RPMI7951 (cell line): ENCODE data around the gene CCDC78. TPM values are rescaled to one million over a fixed set of nuclear protein-coding genes. Genes with fewer than 3 reads are reported as not detected.

Experiments used
- DNase-seq: peaks from one replicate; pipeline ENCODE4 v3.0.0-alpha.2; 2012; ENCODE audit warnings: low read depth
- total RNA-seq: library from RNA; depleted of rRNA; stranded (reverse); fragments of >200 nt; shearing (Covaris generic); gene quantifications from 2 replicates; pipeline ENCODE4 v1.2.3, GENCODE V29; 2014

Gene CCDC78
- total RNA-seq, 1 experiment from 2014 or later, result 0.12 TPM

GRCh38 chr16:711548-712320 lies 14.5 kb downstream of the CCDC78 start:
- peak; percentile 61 for DNase-seq

- no peak for DNase-seq
Measured at GRCh38 chr16:711084-711483, 15.2 kb downstream of the CCDC78 start.

- no peak for DNase-seq
Measured at GRCh38 chr16:710500-711075, 15.7 kb downstream of the CCDC78 start.

- peak; percentile 85 for DNase-seq
Measured at GRCh38 chr16:709566-710499, 16.4 kb downstream of the CCDC78 start.

- no peak for DNase-seq
Measured at GRCh38 chr16:708959-709358, 17.3 kb downstream of the CCDC78 start.

- DNase-seq, result no peak
Measured at GRCh38 chr16:708019-708418, 18.2 kb downstream of the CCDC78 start.

GRCh38 chr16:707062-707538 lies 19.1 kb downstream of the CCDC78 start:
- no peak for DNase-seq

GRCh38 chr16:706189-707061 lies 19.8 kb downstream of the CCDC78 start:
- no peak for DNase-seq

GRCh38 chr16:705431-706188 lies 20.6 kb downstream of the CCDC78 start, which contains the start of gene FBXL16:
TSS of gene FBXL16 (minus strand) at chr16:705801. CDS start at chr16:697405, 8,396 bp downstream.
- DNase-seq, result no peak

- no peak for DNase-seq
Measured at GRCh38 chr16:704552-705380, 21.5 kb downstream of the CCDC78 start.

GRCh38 chr16:704047-704446 lies 22.2 kb downstream of the CCDC78 start:
- DNase-seq, result no peak

GRCh38 chr16:703406-703805 lies 22.8 kb downstream of the CCDC78 start:
- no peak for DNase-seq

- no peak for DNase-seq
Measured at GRCh38 chr16:702341-702740, 23.9 kb downstream of the CCDC78 start.

GRCh38 chr16:700684-701584 lies 25.3 kb downstream of the CCDC78 start:
- no peak for DNase-seq

- no peak for DNase-seq
Measured at GRCh38 chr16:698911-699671, 27.2 kb downstream of the CCDC78 start.

- no peak for DNase-seq
Measured at GRCh38 chr16:695355-696089, 30.7 kb downstream of the CCDC78 start.

GRCh38 chr16:694863-695354 lies 31.3 kb downstream of the CCDC78 start:
- no peak for DNase-seq
